Ovary (tissue), 9 donors: ENCODE data around the gene MME. TPM values are rescaled to one million over a fixed set of nuclear protein-coding genes. Genes with fewer than 3 reads are reported as not detected.

Source experiments
- DNase-seq, 5 donors: peaks; one replicate each; pipeline ENCODE4 v3.0.0-alpha.2; 2019 to 2020
- H3K27ac ChIP-seq, 2 donors: fragments of 200-600 bp; one replicate each; pipeline versions ENCODE4 v1.5.1 to v1.8.0; 2019 to 2022
- H3K27me3 ChIP-seq: fragments of 200-600 bp; one replicate; pipeline ENCODE4 v1.8.0; 2022
- H3K36me3 ChIP-seq: fragments of 200-600 bp; sonication (generic); one replicate; pipeline ENCODE4 v1.5.1; 2019
- H3K4me1 ChIP-seq: one replicate; pipeline ENCODE4 v1.8.1; 2013; ENCODE audit warnings: mild to moderate bottlenecking, moderate library complexity; ENCODE audit not compliant: insufficient read depth
- H3K4me3 ChIP-seq: fragments of 200-600 bp; sonication (generic); one replicate; pipeline ENCODE4 v1.5.1; 2017
- H3K9me3 ChIP-seq, 2 donors: fragments of 200-600 bp in 1 of 2; sonication (generic) in 1 of 2; one replicate each; pipeline versions ENCODE4 v1.5.1 to v1.8.1; 2013 to 2019; ENCODE audit warnings: mild to moderate bottlenecking in 1 of 2, moderate library complexity in 1 of 2
- EP300 ChIP-seq: sonication (generic); formaldehyde crosslinking; IDR thresholded peaks from one replicate; pipeline ENCODE4 v1.6.1; 2017; ENCODE audit warnings: antibody characterized with exemption
- POLR2A ChIP-seq: fragments of 450-650 bp; IDR thresholded peaks from one replicate; pipeline ENCODE4 v1.6.1; 2017; ENCODE audit warnings: antibody characterized with exemption, mild to moderate bottlenecking, moderate library complexity
- WGBS, 3 donors: extraction: QIAGEN DNeasy Blood & Tissue Kit in 1 of 3; methylation state at CpG; one replicate each; pipeline versions ENCODE4 v1.1.5 to v1.1.7; 2013 to 2017; 5-methylcytosine and 5-hydroxymethylcytosine counted together
- intact Hi-C, 4 donors: fragments of 100-400 bp; cut with DNase I; formaldehyde crosslinking; loops; one replicate each; pipeline versions ENCODE4 v1.11.0 to v1.15.1; 2022 to 2023
- polyA plus RNA-seq, 2 donors: library from polyadenylated mRNA; stranded (reverse); fragments of 200-250 nt in 1 of 2; fragments of 350-450 nt in 1 of 2; fragmentation: Illumina TruSeq in 1 of 2; extraction: RNeasy Lipid Tissue Mini Kit (QIAGEN cat#74804) in 1 of 2; gene quantifications; one replicate each; pipeline ENCODE4 v1.2.3, GENCODE V29; 2013 to 2014
- total RNA-seq, 7 donors: library from RNA; depleted of rRNA in 2 of 7; stranded (reverse); fragments of >200 nt in 2 of 7; fragmentation: NEBNext Ultra II Directional in 3 of 7; extraction: Animal tissue kit (Norgen Biotek cat#: 25700) in 3 of 7; gene quantifications; one replicate each; pipeline versions ENCODE4 v1.1.0 to v1.2.4, GENCODE V29; 2016 to 2023
- TF ChIP-seq, protein P1 (sequence below), 3 donors: fragments of 450-650 bp in 2 of 3; fragments of 200-600 bp in 1 of 3; IDR thresholded peaks; one replicate each; pipeline versions ENCODE4 v1.5.1 to v1.8.0; 2016 to 2022; ENCODE audit warnings: antibody characterized with exemption in 3 of 3, mild to moderate bottlenecking in 1 of 3
- donor health status: DM: no; HTN: no; CAD: no; lungs with moderate emphysema.
- donor health status: DM: no; HTN: no; CAD: no.
- donor health status: Bipolar disorder and iron deficiency.
- donor health status: DM: yes; HTN: yes; CAD: no.
- donor health status: DM: no; HTN: no; CAD: no.
- donor health status: DM: yes; HTN: yes; CAD: no.

Gene MME
- total and polyA plus RNA-seq, 9 donors = 0.56 to 3.1 (median 1.5) TPM

DNA sequence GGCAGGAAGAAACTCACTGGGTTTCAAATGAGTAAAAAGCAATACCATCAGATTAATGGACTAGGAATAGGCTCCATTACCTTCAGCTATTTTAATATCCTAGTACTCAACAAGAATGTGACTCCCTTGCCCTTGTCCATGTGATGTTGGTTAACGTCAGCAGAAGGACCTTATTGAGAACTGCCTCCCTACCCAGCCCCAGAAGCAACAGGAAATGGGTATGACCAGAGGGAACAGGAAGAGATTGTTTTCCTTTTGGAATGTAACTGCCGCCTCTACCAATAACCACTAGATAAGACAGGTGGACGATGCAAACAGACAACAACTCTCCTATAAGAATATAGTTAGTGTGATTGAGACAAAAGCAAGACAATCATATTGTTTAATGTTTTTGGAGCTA, 10.4 kb upstream of the MME start:
- no peak overlapping the region for H3K4me3 ChIP-seq
- WGBS, 3 donors = 60 to 76% (median 62%) methylated on average over 3 of the region's 3 CpGs

DNA sequence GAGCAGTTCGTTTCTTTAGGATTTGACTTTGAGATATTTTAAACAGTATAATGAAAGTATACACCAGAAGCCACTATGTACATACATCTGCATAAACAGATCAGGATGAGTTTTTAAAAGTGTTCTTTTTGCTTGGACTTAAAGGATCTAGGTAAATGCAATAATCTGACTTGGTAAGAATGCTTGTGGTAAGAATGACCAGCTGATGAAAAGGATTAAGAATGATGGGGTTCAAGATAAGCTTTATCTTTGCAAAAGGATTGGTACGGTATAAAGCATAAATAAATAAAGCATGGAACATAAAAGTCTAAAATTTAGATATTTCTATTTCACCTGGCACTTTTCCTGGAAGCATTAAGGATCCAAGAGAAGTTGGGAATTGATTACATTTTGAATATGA, 9.8 kb upstream of the MME start:
- no peak for DNase-seq
- TF ChIP-seq EP300 (no peak), POLR2A (no peak)
- TF ChIP-seq, protein P1, sequence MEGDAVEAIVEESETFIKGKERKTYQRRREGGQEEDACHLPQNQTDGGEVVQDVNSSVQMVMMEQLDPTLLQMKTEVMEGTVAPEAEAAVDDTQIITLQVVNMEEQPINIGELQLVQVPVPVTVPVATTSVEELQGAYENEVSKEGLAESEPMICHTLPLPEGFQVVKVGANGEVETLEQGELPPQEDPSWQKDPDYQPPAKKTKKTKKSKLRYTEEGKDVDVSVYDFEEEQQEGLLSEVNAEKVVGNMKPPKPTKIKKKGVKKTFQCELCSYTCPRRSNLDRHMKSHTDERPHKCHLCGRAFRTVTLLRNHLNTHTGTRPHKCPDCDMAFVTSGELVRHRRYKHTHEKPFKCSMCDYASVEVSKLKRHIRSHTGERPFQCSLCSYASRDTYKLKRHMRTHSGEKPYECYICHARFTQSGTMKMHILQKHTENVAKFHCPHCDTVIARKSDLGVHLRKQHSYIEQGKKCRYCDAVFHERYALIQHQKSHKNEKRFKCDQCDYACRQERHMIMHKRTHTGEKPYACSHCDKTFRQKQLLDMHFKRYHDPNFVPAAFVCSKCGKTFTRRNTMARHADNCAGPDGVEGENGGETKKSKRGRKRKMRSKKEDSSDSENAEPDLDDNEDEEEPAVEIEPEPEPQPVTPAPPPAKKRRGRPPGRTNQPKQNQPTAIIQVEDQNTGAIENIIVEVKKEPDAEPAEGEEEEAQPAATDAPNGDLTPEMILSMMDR (IDR thresholded peaks at IDR 0.05) = no peak
- WGBS, 3 donors = 66 to 71% (median 69%) methylated on average over 2 of the region's 2 CpGs
- Histone ChIP-seq H3K36me3 (no peaks in the 10 kb centered on the region), H3K9me3 (no peaks in the 10 kb centered on the region), H3K27ac (no peak overlapping the region), H3K4me3 (no peak overlapping the region), H3K4me1 (no peaks in the 10 kb centered on the region), H3K27me3 (no peaks in the 10 kb centered on the region)
- intact Hi-C loops = no loop called here

More for the DNA sequence above, 10.4 kb upstream of the MME start:
- Histone ChIP-seq H3K27ac (no peak overlapping the region), H3K4me1 (no peaks in the 10 kb centered on the region), H3K27me3 (no peaks in the 10 kb centered on the region), H3K9me3 (no peaks in the 10 kb centered on the region), H3K36me3 (no peaks in the 10 kb centered on the region)
- TF ChIP-seq EP300 (no peak), POLR2A (no peak)
- DNase-seq = no peak
- intact Hi-C loops = no loop called here

DNA sequence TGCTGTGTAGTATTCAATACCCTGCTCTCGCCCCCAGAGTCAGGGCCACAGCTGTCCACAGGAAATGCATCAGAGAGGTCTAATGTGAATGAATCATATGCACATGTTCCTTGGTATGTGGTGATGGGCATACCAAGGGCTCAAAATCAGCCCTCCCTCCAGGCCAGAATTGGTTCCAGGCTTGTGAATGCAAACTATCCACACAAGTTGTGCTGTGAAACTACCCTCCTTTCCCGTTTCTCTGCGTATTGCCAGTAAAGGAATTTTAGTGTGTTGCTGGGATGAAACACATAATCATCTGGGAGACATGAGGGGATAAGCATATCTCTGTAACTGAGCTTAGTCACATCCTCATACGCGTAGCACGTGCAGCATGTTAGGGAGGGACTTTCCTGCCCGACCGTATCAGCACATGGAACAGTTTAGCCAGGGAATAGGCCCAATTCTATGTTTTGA, 9.2 kb upstream of the MME start:
- TF ChIP-seq EP300 = no peak
- TF ChIP-seq POLR2A = no peak
- TF ChIP-seq, protein P1 (IDR thresholded peaks at IDR 0.05) = no peak
- no peaks in the 10 kb centered on the region for H3K9me3 ChIP-seq
- no peaks in the 10 kb centered on the region for H3K4me1 ChIP-seq
- no peaks in the 10 kb centered on the region for H3K27me3 ChIP-seq
- H3K27ac ChIP-seq = no peak overlapping the region
- WGBS, 3 donors = 57 to 66% (median 58%) methylated on average over 8 of the region's 8 CpGs
- DNase-seq = no peak
- no peaks in the 10 kb centered on the region for H3K36me3 ChIP-seq
- intact Hi-C loops = no loop called here
- no peak overlapping the region for H3K4me3 ChIP-seq

DNA sequence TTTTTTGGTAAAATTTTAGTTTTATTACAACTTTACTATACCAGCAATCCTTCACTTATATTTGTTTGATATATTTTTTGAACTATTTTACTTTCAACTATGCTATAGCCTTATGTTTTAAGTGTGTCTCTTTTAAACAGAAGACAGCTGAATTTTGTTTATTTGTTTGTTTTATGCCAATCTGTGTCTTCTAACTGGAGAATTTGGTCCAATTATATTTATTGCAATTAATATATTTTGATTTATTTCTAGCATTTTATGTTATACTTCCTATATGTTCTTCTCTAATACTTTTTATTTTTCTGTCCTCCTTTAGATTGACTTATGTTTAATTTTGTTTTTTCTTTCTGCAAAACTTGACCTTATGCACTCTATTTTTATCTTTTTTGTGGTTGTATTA, 4.9 kb upstream of the MME start:
- intact Hi-C loops = no loop called here
- Histone ChIP-seq H3K27ac (no peak overlapping the region), H3K4me1 (peaks cover 1% of the 10 kb centered on the region), H3K27me3 (no peaks in the 10 kb centered on the region), H3K36me3 (no peaks in the 10 kb centered on the region), H3K9me3 (no peaks in the 10 kb centered on the region), H3K4me3 (no peak overlapping the region)
- no peak for DNase-seq
- TF ChIP-seq POLR2A (no peak), EP300 (no peak)

DNA sequence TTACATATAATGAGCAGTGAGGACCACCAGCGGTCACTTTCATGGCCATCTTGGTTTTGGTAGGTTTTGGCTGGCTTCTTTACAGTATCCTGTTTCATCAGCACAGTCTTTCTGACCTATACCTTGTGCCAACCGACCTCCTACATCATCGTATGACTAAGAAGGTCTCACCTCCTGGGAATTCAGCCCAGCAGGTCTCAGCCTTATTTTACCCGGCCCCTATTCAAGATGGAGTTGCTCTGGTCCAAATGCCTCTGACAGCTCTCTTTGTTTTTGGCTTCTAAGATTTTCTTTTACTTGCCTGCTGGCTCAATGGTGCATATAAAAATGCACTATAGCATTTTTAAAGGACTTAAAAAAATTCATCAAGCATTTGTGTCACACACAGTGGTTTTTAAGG, 3.2 kb upstream of the MME start:
- Histone ChIP-seq H3K27ac (no peak overlapping the region), H3K36me3 (no peaks in the 10 kb centered on the region), H3K4me3 (no peak overlapping the region), H3K27me3 (no peaks in the 10 kb centered on the region), H3K4me1 (peaks cover 1% of the 10 kb centered on the region), H3K9me3 (no peaks in the 10 kb centered on the region)
- 87 to 94% (median 92%) methylated on average over 4 of the region's 4 CpGs for WGBS, 3 donors
- intact Hi-C loops = no loop called here
- DNase-seq = no peak
- TF ChIP-seq POLR2A = no peak
- TF ChIP-seq, protein P1 (IDR thresholded peaks at IDR 0.05) = no peak
- TF ChIP-seq EP300 = no peak
